Activated naive CD4-positive, alpha-beta T cell treated with Interleukin-2 at 50 U/mL for 16 hours (primary cell): ENCODE results near the gene SLC30A7.
"Not testable (repeated sequence)": the region's sequence is repeated elsewhere in the genome, so short reads cannot be mapped to it uniquely, and the experiment has no call there.

Experiments used
- DNase-seq: peaks from one replicate; pipeline ENCODE4 v3.0.0-alpha.2; 2020

The SLC30A7 gene

GRCh38 chr1:100942304-100943046 is 46.6 kb downstream of the SLC30A7 start:
- no peak for DNase-seq

DNA sequence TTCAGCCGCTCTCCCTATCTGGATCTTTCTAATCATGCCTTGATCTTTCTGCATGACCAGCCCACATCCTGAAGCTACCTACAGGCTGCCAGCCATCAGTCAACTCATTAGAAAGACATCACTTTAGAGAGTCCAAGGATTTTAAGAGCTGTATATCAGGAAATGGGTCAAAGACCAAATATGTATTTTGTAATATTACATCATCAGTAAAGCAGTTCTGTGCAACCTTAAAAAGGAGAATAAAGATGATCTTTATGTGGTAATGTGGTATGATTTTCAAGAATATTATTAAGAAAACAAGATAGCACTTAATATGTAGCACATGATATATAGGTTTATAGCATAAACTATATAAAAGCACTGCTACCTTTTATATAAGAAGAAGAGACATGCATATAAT is 47.6 kb downstream of the SLC30A7 start:
- DNase-seq: no peak

GRCh38 chr1:100946064-100946463 is 50.2 kb downstream of the SLC30A7 start:
- DNase-seq: not testable (repeated sequence)

GRCh38 chr1:100947816-100948215 is 51.9 kb downstream of the SLC30A7 start:
- DNase-seq: not testable (repeated sequence)

- DNase-seq: not testable (repeated sequence)
Observed at GRCh38 chr1:100948721-100949405, 53.0 kb downstream of the SLC30A7 start.

- DNase-seq: peak; percentile 42
Observed at GRCh38 chr1:100949515-100950158, 53.7 kb downstream of the SLC30A7 start.

GRCh38 chr1:100950337-100950736 is 54.4 kb downstream of the SLC30A7 start:
- no peak for DNase-seq

DNA sequence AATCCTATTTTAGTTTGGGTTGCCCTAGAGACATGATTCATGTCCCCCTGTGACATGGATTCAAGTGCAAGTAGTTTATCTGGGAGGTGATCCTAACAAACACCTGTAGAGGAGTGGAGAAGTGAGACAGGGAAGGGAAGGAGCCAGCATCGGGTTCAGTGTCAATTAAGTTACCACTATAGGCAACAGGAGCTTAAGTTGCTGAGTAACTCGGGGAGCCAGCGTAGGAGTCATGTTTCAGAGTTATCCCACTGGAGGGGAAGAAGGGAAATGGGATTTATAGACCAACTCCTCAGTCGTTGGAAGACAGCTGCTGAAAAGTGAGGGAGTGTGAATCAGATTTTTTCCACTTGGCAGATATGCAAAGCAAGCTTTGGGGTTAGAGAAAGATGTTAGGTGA is 54.9 kb downstream of the SLC30A7 start:
- no peak for DNase-seq

DNA sequence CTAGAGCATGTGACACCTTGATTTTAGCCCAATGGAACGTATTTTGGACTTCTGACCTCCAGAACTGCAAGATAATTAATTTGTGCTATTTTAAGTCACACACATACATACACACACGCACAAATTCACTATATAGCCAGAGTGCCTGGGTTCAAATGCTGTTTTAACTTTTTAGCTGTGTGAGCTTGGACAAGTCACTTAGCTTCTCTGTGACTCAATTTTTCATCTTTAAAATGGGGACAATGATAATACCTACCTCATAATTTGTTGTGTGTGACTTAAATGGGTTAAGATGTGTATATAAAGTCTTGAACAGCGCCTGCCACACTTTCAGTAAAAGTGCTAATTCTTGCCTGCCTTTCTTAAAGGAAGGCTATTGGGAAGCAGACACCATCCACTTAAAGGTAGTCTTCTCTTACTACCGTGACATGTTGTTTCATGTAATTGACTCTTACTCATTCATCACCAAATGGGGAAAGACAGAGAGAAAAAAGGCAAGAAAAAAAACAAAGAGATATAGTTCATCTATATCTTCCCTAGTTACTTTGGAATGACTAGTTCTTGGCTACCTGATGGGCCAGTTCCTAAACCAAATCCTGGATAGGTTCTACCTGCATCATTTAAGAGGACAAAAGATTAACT is 56.3 kb downstream of the SLC30A7 start:
- no peak for DNase-seq

- DNase-seq: not testable (repeated sequence)
Observed at GRCh38 chr1:100952970-100953369, 57.1 kb downstream of the SLC30A7 start.

DNA sequence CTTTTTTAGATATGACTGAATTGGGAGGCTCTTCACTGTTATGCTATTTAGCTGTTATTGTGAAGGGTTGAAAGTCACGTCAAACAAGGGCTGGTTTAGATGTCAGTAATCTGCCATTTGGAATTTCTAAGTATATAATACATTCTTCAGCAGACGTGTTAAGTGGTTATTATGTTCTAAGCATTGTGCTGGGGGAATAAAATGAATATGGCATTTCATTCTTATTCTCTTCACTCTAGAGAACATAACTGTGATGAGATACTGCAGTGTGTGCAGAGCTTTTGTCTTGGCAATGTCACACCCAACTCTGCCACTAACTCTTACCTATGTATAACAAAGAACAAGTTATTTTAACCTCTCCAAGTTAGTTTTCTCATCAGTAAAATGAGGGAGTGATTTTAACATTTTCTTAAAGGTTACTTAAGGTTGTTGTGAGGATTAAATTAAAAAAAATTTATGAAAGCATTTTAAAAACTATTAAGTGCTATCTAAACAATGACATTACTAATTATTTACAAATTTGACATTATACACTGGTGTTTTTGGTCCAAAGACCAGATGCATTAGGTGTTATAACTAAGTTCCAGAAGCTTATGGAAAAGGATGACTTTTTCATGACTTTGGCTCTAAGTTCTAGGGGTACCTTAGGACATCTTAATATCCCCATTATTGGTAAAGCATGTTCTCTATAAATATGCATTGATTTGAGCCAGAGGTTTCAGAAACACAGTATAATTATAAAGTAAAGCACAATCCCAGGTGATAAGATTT is 58.3 kb downstream of the SLC30A7 start:
- DNase-seq: no peak

DNA sequence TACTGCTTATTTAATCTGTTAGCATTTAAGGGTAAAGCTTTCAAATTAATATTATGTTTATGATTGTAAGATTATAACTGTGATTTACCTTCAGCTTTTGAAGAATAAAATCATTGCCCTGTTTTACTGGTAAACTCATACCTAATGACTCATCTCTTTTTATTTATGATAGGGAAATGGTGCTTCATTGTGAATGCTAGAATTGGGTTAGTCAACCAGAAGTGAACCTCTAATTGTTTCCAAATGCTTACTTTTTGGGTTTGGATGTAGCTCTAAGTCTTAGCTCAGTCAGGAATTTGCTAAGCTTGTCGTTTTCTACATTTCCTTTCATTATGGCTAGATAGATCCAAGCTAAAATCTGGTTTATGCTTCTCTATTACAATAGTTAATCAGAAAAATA is 59.4 kb downstream of the SLC30A7 start:
- DNase-seq: no peak

DNA sequence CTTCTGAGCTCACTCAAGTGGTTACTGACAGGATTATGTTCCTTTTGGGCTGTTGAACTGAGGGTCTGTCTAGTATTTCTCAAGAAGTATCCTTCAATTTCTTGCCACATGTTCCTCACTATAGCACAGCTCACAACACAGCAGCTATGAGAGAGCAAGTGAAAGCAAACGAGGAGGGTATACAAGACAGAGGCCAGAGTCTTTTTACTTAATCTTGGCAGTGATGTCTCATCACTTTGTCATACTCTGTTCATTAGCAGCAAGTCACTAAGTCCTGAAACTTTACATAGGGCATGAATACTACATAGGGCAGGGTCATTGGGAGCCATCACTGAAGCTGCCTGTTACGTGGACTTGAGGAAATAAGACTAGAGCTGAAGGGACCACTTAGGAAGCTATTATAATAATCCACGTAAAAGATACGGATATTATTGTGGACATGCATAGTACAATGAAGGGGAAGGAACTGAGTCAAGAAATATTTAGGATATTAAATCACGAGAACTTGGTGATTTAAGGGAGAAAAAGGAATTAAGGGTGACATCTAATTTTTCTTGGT is 63.7 kb downstream of the SLC30A7 start:
- DNase-seq: no peak

- no peak for DNase-seq
Observed at GRCh38 chr1:100960098-100960497, 64.2 kb downstream of the SLC30A7 start.

GRCh38 chr1:100968621-100969020 is 72.7 kb downstream of the SLC30A7 start:
- no peak for DNase-seq

DNA sequence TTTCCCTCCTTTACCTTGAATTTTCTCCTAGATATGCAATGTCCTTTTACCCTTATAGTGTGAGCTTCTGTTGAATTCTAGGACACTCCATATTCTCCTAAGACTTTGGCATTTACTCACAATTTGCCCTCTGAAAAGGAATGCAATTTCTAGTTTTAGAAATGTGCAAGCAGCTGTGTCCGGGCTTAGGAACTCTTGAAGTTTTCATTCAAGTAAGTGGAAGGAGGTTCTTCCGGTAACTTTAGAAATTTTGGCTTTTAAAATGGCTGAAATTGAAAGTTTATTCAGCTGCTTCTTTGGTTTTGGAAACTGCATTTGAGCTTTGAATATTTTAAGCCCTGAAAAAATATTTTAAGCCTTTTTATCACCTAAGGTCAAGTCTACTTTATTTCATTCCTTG is 73.4 kb downstream of the SLC30A7 start:
- no peak for DNase-seq

DNA sequence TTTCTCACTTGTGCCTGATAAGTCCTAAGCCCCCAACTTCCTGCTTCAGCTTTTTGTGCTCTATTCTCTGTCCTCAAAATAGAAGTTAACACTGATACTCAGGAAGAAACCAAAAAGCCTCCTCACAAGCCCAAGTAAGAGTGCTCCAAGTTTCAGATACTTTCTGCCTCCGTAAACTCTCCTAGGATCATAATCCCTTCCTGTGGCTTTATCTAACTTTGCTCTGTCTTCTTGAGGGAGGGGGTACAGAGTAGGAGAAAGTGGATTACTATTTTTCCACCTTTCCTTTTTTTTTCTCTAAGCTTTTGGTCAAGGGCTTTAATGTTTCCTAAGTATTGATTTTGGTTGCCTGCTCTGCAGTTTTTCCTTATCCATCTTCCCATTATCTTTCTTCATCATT is 75.1 kb downstream of the SLC30A7 start:
- DNase-seq: no peak

DNA sequence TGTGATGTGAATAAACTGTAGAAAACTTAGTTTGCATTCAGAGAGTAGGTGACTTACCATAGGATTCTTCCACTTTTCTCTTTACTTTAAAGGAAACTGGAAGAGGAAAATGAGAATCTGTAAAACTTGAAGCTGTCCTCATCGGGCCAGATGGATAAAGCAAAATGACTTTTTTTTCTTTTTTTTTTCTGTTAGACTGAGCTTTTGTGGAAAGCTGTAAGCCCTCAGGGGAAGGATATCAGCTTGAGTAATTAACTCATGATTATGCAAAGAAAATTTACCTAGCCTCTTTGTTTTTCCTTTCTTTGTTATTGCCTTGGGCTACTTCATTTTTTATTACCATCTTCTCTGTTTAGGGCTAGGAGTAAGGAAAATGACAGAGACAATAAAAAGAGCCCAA is 76.3 kb downstream of the SLC30A7 start:
- no peak for DNase-seq

- DNase-seq: no peak
Observed at GRCh38 chr1:100976936-100977335, 81.0 kb downstream of the SLC30A7 start.

DNA sequence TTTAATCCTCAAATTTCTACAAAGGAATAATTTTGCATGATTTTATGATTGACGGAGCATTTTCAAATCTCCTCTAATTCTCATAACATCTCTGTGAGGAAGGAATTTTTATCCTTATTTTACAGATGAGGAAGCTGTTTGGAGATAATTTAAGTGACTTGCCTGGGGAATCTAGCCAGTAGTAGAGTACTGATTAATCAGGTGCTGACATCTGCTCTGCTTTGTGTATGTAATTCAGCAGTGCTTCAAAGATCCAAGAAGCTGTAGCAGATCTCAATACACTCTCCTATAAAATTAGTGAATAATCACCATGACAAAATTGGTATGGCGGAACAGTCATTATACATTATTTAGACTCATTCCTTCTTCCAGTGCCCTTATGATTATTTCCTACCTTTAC is 83.7 kb downstream of the SLC30A7 start:
- no peak for DNase-seq

DNA sequence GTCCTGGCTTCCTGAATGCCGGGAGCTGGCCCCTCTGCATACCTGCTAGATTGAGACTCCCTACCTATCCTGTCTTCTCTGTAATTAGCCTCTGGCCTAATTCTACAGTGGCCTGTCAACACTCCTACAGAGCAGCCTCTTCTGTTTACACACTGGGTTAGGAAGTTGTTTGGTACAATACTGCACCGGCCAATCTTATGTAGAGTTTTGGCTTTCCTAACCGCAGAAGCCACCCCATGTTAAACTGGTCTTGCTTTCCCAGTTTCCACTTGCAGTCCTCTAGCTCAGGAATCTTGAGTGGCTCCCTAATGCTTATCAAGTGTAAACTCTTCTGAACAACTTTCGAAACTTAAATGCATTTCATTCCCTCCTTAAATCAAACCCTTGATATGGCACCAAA is 86.9 kb downstream of the SLC30A7 start:
- no peak for DNase-seq

GRCh38 chr1:100988121-100988520 is 92.2 kb downstream of the SLC30A7 start:
- no peak for DNase-seq
